HEK293 (cell line): ENCODE measurements around the gene NR3C2.

ENCODE experiments used
- CTCF ChIA-PET: fragments of 350-600 bp; formaldehyde crosslinking; extraction: SDS; loops from one replicate; lab custom pipeline; 2021; ENCODE audit warnings: antibody characterized with exemption; lab: Yijun Ruan, JAX
- POLR2A ChIA-PET: fragments of 300-600 bp; formaldehyde crosslinking; extraction: SDS; loops from one replicate; lab custom pipeline; 2020; ENCODE audit warnings: antibody characterized with exemption, inconsistent platforms; lab: Yijun Ruan, JAX
- H3K27ac ChIP-seq: fragments of 200-500 bp; sonication (Bioruptor generic); 2 replicates; pipeline ENCODE4 v1.5.1; 2014; ENCODE audit warnings: low read depth, low read length, control low read depth, inconsistent platforms; ENCODE audit errors: extremely low read depth
- H3K36me3 ChIP-seq, 2 experiments: fragments of 200-500 bp in 1 of 2; sonication (Bioruptor generic) in 1 of 2; 1 replicate in 1 of 2; 2 replicates in 1 of 2; pipeline ENCODE4 v1.5.1; 2014 to 2017; ENCODE audit warnings: inconsistent platforms in 2 of 2, low read length in 2 of 2; ENCODE audit not compliant: control insufficient read depth in 2 of 2, insufficient read depth in 1 of 2
- H3K4me1 ChIP-seq: fragments of 200-500 bp; sonication (Bioruptor generic); 2 replicates; pipeline ENCODE4 v1.5.1; 2014; ENCODE audit warnings: mild to moderate bottlenecking, low read length, inconsistent platforms; ENCODE audit not compliant: control insufficient read depth, insufficient read depth
- H3K4me3 ChIP-seq: 2 replicates; pipeline ENCODE4 v1.5.1; 2011; ENCODE audit warnings: low read depth, mild to moderate bottlenecking, control low read depth, low read length, moderate library complexity
- H3K9me3 ChIP-seq: fragments of 200-500 bp; sonication (Bioruptor generic); 2 replicates; pipeline ENCODE4 v1.5.1; 2014; ENCODE audit warnings: low read depth, low read length, inconsistent platforms; ENCODE audit not compliant: control insufficient read depth, insufficient read depth
- FEZF1 ChIP-seq: fragments of 450-650 bp; formaldehyde crosslinking; IDR thresholded peaks from 2 replicates; pipeline ENCODE4 v1.5.1; 2016; ENCODE audit warnings: missing biosample characterization, missing genetic modification characterization
- GLI2 ChIP-seq: fragments of 450-650 bp; formaldehyde crosslinking; IDR thresholded peaks from 2 replicates; pipeline ENCODE4; 2017; ENCODE audit warnings: missing biosample characterization, missing genetic modification characterization, low read depth, borderline replicate concordance
- SETDB1 ChIP-seq: IDR thresholded peaks from one replicate; pipeline ENCODE4 v1.6.1; 2017; ENCODE audit warnings: mild to moderate bottlenecking, low read length, moderate library complexity, mixed read lengths; ENCODE audit not compliant: insufficient read length
- WT1 ChIP-seq: fragments of 450-650 bp; formaldehyde crosslinking; IDR thresholded peaks from 2 replicates; pipeline ENCODE4 v1.5.1; 2016; ENCODE audit warnings: missing biosample characterization, missing genetic modification characterization
- ZBTB20 ChIP-seq: fragments of 450-650 bp; formaldehyde crosslinking; IDR thresholded peaks from 2 replicates; pipeline ENCODE4 v1.5.1; 2016; ENCODE audit warnings: missing biosample characterization, missing genetic modification characterization
- ZNF404 ChIP-seq: fragments of 450-650 bp; formaldehyde crosslinking; IDR thresholded peaks from 2 replicates; pipeline ENCODE4 v1.5.1; 2017; ENCODE audit warnings: missing biosample characterization, missing genetic modification characterization
- ZNF449 ChIP-seq: fragments of 450-650 bp; formaldehyde crosslinking; IDR thresholded peaks from 2 replicates; pipeline ENCODE4 v1.5.1; 2017; ENCODE audit warnings: missing biosample characterization, mild to moderate bottlenecking, missing genetic modification characterization, moderate library complexity
- ZNF510 ChIP-seq: fragments of 450-650 bp; formaldehyde crosslinking; IDR thresholded peaks from 2 replicates; pipeline ENCODE4 v1.5.1; 2018; ENCODE audit warnings: mild to moderate bottlenecking, missing genetic modification characterization, missing biosample characterization; ENCODE audit not compliant: insufficient replicate concordance
- ZNF600 ChIP-seq: fragments of 450-650 bp; formaldehyde crosslinking; IDR thresholded peaks from 2 replicates; pipeline ENCODE4 v1.5.1; 2016; ENCODE audit warnings: missing biosample characterization, missing genetic modification characterization
- ZNF658 ChIP-seq: fragments of 450-650 bp; formaldehyde crosslinking; IDR thresholded peaks from 2 replicates; pipeline ENCODE4; 2016; ENCODE audit warnings: missing biosample characterization, missing genetic modification characterization
- ZSCAN30 ChIP-seq: fragments of 450-650 bp; IDR thresholded peaks from 2 replicates; pipeline ENCODE4 v1.5.1; 2018; ENCODE audit warnings: missing biosample characterization, mild to moderate bottlenecking, missing genetic modification characterization, moderate library complexity
- ZXDB ChIP-seq: fragments of 450-650 bp; formaldehyde crosslinking; IDR thresholded peaks from 2 replicates; pipeline ENCODE4 v1.5.1; 2016; ENCODE audit warnings: missing biosample characterization, missing genetic modification characterization
- TF ChIP-seq, protein P1 (sequence below): fragments of 450-650 bp; formaldehyde crosslinking; IDR thresholded peaks from 2 replicates; pipeline ENCODE4 v1.5.1; 2016; ENCODE audit warnings: missing biosample characterization, missing genetic modification characterization
- TF ChIP-seq, protein P2 (sequence below): fragments of 450-650 bp; formaldehyde crosslinking; IDR thresholded peaks from 2 replicates; pipeline ENCODE4 v1.5.1; 2016; ENCODE audit warnings: missing biosample characterization, missing genetic modification characterization
- TF ChIP-seq, protein P3 (sequence below): fragments of 450-650 bp; formaldehyde crosslinking; IDR thresholded peaks from 2 replicates; pipeline ENCODE4 v1.5.1; 2016; ENCODE audit warnings: missing biosample characterization, missing genetic modification characterization

NR3C2 gene

GRCh38 chr4:148053298-148054003 lies 388.8 kb downstream of the NR3C2 start (continued):
- TF ChIP-seq ZBTB20 (tag by site-specific recombination) (peak; percentile 84), ZSCAN30 (tag by site-specific recombination) (peak; percentile 49; the same call in 1 of the 2 replicates), SETDB1 (no peak), FEZF1 (tag by site-specific recombination) (peak; percentile 94), ZNF658 (tag by site-specific recombination) (no peak), ZNF449 (tag by site-specific recombination) (0 out of 2 replicates have a peak, but pooled peaks have one; percentile 12), ZNF510 (tag by site-specific recombination) (no peak), GLI2 (no peak), WT1 (tag by site-specific recombination) (peak; percentile 51; the same call in 1 of the 2 replicates), ZNF600 (tag by site-specific recombination) (peak; percentile 40; the same call in 1 of the 2 replicates), ZNF404 (tag by site-specific recombination) (no peak), ZXDB (tag by site-specific recombination) (peak; percentile 16; the same call in 1 of the 2 replicates)
- TF ChIP-seq, protein P1, sequence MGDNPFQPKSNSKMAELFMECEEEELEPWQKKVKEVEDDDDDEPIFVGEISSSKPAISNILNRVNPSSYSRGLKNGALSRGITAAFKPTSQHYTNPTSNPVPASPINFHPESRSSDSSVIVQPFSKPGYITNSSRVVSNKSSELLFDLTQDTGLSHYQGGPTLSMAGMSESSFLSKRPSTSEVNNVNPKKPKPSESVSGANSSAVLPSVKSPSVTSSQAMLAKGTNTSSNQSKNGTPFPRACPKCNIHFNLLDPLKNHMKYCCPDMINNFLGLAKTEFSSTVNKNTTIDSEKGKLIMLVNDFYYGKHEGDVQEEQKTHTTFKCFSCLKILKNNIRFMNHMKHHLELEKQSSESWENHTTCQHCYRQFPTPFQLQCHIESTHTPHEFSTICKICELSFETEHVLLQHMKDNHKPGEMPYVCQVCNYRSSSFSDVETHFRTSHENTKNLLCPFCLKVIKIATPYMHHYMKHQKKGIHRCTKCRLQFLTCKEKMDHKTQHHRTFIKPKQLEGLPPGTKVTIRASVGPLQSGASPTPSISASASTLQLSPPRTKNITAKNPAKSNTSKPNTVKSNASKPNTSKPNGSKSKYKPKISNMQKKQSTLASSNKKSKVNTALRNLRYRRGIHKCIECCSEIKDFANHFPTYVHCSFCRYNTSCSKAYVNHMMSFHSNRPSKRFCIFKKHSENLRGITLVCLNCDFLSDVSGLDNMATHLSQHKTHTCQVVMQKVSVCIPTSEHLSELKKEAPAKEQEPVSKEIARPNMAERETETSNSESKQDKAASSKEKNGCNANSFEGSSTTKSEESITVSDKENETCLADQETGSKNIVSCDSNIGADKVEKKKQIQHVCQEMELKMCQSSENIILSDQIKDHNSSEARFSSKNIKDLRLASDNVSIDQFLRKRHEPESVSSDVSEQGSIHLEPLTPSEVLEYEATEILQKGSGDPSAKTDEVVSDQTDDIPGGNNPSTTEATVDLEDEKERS, result no peak
- TF ChIP-seq, protein P2, sequence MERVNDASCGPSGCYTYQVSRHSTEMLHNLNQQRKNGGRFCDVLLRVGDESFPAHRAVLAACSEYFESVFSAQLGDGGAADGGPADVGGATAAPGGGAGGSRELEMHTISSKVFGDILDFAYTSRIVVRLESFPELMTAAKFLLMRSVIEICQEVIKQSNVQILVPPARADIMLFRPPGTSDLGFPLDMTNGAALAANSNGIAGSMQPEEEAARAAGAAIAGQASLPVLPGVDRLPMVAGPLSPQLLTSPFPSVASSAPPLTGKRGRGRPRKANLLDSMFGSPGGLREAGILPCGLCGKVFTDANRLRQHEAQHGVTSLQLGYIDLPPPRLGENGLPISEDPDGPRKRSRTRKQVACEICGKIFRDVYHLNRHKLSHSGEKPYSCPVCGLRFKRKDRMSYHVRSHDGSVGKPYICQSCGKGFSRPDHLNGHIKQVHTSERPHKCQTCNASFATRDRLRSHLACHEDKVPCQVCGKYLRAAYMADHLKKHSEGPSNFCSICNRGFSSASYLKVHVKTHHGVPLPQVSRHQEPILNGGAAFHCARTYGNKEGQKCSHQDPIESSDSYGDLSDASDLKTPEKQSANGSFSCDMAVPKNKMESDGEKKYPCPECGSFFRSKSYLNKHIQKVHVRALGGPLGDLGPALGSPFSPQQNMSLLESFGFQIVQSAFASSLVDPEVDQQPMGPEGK (tag by site-specific recombination), result 0 out of 2 replicates have a peak, but pooled peaks have one; percentile 22

DNA sequence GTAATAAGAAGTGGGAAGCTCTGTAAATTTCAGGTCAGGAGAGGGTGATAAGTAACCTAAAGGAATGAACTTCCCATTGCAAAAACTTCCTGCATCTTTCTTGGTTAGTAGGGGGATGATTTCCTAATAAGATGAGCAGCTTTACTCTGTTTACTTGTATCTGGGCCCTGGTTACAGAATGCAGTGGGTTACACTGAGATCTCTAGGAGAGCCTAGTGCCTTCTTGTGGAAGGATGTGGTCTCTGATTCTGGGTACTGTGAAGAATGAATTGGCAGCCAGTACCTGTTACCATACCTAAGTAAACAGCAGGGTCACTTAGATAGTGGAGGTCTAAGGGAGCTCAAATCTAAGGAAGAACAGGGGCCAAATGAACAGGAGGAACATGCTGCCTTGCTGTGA lies 389.8 kb downstream of the NR3C2 start:
- no peak overlapping the region; the same call in 1 of the 2 replicates for H3K27ac ChIP-seq
- no peaks in the 10 kb centered on the region for H3K9me3 ChIP-seq
- TF ChIP-seq, protein P3, sequence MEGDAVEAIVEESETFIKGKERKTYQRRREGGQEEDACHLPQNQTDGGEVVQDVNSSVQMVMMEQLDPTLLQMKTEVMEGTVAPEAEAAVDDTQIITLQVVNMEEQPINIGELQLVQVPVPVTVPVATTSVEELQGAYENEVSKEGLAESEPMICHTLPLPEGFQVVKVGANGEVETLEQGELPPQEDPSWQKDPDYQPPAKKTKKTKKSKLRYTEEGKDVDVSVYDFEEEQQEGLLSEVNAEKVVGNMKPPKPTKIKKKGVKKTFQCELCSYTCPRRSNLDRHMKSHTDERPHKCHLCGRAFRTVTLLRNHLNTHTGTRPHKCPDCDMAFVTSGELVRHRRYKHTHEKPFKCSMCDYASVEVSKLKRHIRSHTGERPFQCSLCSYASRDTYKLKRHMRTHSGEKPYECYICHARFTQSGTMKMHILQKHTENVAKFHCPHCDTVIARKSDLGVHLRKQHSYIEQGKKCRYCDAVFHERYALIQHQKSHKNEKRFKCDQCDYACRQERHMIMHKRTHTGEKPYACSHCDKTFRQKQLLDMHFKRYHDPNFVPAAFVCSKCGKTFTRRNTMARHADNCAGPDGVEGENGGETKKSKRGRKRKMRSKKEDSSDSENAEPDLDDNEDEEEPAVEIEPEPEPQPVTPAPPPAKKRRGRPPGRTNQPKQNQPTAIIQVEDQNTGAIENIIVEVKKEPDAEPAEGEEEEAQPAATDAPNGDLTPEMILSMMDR (tag by site-specific recombination), result peak; percentile 38; the same call in 1 of the 2 replicates
- no peak for TF ChIP-seq FEZF1 (tag by site-specific recombination)
- ChIA-PET CTCF (no interaction called here), POLR2A (no interaction called here)
- no peak overlapping the region for H3K4me3 ChIP-seq
- no peaks in the 10 kb centered on the region for H3K36me3 ChIP-seq
- peaks cover 29% of the 10 kb centered on the region for H3K4me1 ChIP-seq
